Amniotic epithelial cell (primary cell): ENCODE results near the gene INSRR.

ENCODE experiments used
- DNase-seq: peaks from one replicate; pipeline ENCODE4 v3.0.0-alpha.2; 2010; ENCODE audit warnings: low read depth

INSRR gene

DNA sequence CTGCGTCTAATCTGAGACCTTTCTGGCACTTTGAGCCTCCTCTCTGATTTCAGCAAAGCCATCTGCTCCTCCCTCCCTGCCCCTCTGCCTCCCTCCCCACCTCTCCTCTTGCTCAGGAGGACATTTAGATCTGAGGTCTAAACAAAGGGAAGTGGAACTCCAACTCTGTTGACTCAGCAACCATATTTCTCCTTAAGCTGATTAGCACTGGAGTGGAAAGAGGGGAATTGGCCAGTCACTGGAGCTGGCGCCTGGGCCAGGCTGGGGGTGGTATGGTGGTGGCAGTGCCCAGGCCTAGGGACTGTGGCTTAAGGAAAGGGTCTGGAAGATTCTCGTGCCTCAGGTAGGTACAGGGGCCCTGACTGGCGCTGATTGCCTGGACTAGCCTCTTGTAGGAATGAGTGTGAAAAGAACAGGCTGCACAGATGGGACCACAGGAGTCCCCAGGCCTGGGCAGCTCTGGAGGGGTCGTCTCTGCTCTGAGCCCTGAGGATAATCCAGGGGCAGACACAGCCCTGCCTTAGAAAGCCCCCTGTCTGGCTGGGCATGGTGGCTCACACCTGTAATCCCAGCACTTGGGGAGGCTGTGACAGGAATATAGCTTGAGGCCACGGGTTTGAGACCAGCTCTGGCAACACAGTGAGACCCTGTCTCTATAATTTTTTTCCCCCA, 54.2 kb downstream of the INSRR start:
- DNase-seq = peak; percentile 64

DNA sequence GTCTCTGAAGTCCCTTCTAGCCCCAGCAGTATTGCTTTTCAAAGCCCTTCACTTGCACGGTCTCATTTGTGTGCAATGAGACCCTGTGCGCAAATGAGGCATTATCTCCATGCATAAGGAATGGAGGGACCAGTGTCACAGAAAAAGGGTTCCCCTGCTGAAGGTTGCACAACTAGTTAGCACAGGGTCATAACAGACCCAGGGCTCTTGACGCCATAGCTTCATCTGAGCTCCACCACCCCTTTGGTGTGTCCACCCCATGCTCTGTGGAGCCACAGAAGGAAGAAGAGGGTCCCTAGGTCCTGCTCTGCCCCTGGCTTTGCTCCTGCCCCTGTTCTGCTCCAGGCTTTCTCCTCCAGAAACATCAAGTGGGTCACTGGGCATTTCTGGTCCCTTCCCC, 54.9 kb downstream of the INSRR start:
- no peak for DNase-seq

DNA sequence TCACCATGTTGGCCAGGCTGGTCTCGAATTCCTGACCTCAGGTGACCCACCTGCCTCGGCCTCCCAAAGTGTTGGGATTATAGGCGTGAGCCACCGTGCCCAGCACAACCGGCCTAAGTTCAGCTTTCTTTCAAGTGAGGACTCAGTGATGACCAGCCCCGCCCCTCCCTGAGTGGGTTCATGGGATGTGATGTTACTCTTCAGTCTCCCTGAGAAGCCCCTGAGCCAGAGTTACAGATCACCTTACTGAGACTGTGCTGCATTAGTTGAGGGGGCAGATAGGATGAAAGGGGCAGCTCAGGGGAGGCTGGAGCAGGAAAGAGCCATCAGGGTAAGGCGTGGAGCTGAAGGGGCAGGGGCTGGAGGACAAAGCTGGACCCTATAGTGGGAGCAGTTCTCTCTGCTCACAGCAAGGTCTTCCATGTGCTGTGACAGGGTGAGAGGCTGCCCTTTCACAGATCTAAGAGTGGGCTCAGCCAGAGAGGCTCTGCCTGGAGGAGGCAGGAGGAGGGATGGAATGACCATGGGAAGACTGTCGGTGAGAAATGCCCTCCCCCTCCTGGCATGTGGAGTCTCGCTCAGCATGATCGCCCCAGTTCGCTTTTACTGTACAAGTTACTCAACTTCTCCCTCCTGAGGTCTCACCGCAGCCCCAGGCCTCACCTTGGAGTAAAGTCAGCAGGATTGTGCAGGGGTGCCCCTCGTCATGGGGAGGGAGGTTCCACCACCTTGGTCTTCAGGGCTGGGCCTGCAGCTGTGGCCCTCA, 55.6 kb downstream of the INSRR start:
- peak; percentile 66 for DNase-seq

DNA sequence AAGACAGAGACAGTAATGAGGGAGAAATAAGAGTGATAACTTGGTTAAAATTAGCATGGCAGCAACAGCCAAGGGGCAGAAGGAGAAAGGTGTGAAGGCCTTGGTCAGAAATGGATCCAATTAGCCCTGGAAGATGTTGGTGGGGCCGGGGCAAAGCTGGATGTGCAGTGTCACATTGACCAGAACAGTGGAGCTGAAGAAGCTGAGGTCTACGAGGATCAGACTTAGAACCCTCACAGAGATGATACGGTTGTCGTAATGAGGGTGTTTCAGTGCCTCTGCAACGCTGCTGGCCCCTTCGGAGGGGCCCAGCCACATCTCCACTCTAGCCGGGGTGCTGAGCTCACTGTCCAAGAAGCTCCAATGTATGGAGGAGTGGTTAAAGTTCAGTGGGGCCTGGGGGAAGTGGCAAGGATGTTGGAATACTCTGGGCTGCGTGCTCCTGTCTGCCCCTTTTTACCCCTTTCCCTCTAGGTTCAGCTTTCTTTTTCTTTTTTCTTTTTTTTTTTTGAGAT, 56.4 kb downstream of the INSRR start:
- DNase-seq = no peak

DNA sequence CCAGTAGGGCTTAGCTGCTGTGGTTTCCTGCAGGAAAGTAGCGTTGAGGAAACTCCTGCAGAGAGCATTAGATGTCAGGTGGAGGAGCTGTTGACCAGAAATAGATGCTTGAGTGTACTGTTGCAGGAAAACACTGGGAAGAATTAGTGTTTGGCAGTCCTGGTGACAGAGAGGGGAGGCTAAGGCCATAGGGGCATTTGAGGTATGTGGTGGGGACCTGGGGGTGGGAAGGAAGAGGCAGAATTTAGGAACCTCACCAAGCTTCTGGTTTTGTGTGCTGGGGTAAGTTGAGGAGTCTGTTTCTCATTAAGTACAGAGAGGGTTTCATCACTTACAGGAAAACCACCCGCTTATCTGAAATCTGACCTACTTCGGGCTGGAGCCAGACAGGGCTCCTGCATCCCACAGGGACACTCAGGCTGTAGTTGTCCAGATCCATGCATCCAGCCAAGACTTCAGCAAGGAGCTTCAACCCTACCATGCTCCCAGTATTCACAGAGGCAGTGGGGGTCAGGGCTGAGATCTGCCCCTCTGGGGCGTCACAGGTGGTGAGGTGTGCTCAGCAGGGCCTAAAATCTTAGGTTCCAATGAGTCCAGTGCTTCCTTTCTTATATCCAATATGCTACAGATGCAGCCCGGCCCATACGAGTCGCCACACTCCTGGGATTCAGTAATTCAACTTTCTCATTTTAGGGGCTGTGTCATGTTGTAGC, 57.4 kb downstream of the INSRR start:
- peak; percentile 90 for DNase-seq

DNA sequence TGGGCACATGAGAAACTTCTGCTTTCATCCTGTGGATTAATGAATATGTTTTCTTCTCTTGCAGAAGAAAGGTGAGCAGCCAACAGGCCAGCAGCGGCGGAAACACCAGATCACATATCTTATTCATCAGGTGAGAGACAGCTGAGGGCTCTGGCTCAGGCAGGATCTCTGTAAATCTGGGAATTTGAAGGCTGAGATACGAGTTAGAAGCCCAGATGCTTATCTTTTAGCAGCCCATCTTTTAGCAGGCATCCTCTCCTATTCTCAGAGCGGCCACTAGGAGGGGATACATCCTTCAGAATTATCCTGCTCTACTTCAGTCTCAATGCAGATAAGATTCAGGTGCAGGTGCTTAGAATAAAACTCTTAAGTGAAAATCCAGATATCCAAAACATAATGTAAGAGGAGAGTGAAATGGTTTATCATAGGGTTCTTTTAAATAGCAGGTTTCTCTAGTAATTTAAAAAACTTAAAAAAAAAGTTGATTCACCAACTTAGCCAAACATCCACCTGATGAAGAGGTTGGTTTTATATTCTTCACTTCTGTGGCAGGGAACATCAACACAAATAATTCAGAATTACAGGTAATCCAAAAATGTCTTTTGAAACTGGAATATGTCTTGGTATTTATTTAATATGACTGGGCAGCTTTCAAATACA, 61.6 kb downstream of the INSRR start:
- DNase-seq = peak; percentile 68

DNA sequence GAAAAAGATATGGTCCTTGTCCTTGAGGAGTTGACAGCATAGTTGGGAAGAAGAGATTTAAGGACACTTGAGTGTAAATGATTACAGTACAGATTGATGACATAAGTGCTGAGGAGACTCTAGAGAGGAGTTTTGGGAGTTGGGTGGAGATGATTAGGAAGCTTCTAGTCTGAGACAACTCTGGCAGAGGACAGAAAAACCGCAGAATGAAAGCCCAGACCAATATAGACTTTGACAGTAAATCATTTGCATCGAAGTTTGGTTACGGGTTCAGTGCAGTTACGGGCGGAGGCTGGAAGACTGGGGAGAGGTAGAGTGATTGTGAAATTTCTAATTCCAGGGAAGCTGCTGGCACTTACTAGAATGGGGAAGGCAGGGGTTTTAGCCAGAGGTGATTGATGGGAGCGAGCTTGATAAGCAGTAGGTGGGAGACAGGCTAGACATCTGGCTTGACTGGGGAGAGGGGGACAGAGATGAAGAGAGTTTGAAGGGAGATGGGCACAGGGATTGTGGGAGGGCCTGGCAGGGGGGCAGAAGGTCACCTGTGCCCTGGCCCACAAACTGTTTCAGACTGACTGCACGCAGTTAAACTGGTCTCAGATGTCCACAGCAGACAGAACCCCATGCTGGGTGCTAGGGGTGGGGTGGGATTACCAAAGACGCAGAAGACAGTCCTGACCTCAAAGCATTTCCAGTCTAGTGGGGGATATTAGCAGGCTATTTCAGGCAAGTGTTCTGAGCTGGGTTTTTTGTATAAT, 62.4 kb downstream of the INSRR start:
- DNase-seq = peak; percentile 69

DNA sequence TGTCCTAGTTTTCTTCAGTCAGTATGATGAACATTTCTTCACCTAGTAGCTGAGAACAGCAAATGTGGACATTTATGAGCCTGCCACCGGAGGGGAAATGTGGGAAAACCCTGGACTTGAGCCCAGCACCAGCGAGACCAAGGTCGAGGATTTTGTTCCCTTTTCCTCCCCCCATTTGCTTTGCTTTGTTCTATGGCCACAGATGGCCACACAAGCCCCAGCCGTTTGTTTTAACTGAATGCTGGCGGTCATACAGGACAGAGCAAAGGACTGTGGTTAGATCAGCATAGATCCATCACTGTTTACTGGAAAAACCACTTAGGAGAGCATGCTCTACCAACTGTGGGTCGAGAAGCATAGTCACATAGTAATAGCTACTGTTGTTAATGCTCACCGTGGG, 63.1 kb downstream of the INSRR start:
- peak; percentile 47 for DNase-seq

DNA sequence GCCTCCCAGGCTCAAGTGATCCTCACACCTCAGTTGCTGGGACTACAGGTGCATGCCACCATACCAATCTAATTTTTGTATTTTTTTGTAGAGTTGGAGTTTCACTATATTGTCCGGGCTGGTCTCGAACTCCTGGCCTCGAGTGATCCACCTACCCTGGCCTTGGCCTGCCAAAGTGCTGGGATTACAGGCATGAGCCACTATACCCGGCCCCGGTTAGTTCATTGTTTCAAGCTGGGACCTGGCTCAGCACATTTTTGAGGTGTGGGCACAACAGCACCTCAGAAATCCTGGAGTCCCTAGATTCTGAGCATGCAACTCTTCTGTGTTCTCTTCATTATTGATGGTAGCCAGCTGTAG, 63.6 kb downstream of the INSRR start:
- no peak for DNase-seq

DNA sequence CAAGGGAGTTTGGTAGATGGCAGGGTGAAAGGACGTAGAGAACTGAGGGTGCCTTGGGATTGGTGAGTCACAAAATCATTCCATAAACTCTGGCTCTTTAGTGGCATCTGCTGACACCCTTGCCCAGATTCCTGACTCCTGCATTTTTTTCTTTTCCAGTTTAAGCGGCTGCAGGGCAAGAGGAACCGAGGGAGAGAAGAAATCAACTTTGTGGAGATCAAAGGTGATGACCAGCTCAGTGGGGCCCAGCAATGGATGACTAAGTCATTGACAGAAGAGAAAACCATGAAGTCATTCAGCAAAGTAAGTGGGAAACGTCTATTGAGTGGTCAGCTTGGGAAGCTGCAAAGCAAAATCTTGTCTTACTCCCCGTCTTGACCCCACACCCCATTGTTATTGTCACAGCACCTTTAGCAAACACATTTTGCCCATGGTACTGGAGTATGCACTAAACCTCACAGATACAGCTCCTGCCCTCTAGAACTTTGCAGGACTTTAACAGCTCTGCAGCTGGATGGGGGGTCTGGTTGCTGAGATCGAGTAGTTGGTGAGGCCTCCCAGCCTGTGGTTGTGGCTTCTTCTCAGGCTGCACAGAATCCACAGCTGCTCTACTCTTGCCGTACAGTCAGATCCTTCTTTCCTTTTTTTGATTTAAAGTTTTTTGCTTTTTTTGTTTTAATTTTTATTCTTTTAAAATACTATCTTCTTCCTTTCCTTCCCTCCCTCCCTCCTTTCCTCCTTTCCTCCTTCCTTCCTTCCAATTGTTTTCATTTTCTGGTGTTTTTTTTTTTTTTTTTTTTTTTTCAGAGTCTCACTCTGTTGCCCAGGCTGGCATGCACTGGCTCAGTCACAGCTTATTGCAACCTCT, 64.2 kb downstream of the INSRR start:
- no peak for DNase-seq
